ENCODE results near the gene PSMC3IP.

Gene PSMC3IP

DNA sequence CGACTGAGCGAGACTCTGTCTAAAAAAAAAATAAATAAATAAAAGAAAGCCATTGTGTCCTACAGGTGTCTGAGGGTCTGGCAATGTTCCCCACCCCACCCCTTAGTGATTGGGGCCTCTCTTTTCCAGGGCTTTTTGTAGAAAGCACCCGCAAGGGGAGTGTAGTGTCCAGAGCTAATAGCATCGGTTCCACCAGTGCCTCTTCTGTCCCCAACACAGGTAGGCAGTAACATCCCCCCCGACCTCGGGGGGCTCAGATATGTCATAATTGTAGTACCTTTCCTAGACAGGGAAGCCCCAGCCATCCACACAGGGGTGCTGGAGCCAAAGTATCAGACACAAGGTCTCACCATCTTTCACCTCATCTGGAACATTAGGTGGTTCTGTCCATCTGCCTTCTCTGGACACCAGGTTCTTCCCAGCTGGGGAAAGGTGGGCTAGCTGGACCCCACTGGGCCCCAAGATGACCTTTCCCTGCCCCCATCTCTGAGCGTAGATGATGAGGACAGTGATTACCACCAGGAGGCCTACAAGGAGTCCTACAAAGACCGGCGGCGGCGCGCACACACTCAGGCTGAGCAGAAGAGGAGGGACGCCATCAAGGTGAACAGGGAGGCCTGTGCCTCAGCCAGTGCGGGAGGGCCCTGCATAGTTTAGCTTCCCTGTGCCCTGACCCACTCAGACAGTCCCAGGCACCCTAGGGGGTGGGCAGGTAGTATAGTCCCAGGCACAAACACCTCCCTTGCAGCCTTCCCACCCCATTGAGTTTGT, 9.0 kb downstream of the PSMC3IP start:
- H3K4me3 ChIP-seq (ENCODE audit: low read length), result no peak overlapping the region
- no peak for DNase-seq (ENCODE audit: low read depth)
- TF ChIP-seq, protein P1, sequence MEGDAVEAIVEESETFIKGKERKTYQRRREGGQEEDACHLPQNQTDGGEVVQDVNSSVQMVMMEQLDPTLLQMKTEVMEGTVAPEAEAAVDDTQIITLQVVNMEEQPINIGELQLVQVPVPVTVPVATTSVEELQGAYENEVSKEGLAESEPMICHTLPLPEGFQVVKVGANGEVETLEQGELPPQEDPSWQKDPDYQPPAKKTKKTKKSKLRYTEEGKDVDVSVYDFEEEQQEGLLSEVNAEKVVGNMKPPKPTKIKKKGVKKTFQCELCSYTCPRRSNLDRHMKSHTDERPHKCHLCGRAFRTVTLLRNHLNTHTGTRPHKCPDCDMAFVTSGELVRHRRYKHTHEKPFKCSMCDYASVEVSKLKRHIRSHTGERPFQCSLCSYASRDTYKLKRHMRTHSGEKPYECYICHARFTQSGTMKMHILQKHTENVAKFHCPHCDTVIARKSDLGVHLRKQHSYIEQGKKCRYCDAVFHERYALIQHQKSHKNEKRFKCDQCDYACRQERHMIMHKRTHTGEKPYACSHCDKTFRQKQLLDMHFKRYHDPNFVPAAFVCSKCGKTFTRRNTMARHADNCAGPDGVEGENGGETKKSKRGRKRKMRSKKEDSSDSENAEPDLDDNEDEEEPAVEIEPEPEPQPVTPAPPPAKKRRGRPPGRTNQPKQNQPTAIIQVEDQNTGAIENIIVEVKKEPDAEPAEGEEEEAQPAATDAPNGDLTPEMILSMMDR (conservative IDR thresholded peaks at IDR 0.05; ENCODE audit: low read length), result no peak

DNA sequence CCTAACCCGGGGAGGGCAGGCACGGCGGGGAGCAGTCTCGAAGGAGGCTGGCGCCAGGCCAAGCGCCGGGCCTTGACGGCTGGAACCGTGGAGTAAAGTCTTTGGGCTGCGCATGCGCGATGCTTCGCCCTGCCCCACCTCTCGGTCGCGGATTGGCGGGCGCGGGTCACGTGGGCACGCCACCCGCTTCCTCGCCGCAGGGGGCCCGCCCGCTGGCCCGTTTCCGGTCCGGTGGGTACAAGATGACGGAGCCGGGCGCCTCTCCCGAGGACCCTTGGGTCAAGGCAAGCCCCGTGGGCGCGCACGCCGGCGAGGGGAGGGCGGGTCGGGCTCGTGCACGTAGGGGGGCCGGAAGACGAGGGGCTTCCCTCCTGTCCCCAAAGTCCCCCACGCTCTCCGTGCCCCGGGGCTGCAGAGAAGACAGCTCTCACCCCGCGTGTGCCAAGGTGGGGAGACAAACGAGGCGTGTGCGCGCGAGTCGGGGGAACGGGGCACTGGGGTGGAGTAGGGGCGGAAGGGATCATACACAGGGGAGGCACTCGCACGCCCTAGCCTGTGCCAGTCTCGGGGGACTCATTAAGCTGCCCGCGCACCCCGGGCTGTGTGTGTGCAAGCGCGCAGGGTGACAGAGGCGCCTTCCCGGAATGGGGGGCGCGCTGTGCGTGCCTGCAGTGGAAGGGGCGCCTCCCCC, 10.5 kb downstream of the PSMC3IP start, which contains the start of gene MLX:
TSS of gene MLX (plus strand) at position 218 of the 691 bp plus-strand sequence. CDS start at position 243, 25 bp downstream.
- TF ChIP-seq, protein P1 (conservative IDR thresholded peaks at IDR 0.05; ENCODE audit: low read length), result no peak
- peak; percentile 86 for DNase-seq (ENCODE audit: low read depth)
- peak within 1 kb of the TSS; percentile 91 for H3K4me3 ChIP-seq (ENCODE audit: low read length)

DNA sequence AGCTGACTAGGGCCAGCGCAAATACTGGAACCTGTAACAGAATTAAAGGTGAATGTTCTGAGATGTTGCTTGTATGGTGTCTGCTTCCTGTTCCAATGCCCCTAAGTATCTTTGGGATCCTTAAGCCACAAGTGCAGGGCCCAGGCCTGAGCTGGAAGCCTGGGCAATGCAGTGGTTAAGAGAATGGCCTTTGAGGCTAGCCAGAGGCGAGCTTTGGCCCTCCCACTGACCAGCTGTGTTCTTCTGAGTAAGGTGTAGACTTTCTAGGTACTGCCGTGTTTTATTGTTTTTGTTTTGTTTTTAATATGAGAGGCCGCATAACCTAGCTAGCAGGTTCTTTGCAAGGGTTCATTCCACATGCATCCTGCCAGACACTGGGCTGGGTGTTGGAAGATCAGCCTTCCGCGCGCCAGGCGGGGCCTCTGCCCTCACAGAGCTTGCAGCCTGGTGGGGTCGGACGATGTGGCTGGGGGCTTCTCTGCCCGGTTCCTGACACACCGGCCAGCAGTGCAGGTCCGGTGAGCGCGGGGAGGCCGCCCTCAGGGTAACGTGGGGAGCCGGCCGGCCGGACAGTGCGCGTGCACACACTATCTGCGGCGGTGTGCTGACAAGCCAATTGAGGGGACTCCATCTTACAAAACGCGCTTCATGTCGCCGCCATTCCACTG, 11.2 kb downstream of the PSMC3IP start:
- peak overlapping the region; percentile 50 for H3K4me3 ChIP-seq (ENCODE audit: low read length)
- TF ChIP-seq, protein P1 (conservative IDR thresholded peaks at IDR 0.05; ENCODE audit: low read length), result no peak
- DNase-seq (ENCODE audit: low read depth), result no peak

DNA sequence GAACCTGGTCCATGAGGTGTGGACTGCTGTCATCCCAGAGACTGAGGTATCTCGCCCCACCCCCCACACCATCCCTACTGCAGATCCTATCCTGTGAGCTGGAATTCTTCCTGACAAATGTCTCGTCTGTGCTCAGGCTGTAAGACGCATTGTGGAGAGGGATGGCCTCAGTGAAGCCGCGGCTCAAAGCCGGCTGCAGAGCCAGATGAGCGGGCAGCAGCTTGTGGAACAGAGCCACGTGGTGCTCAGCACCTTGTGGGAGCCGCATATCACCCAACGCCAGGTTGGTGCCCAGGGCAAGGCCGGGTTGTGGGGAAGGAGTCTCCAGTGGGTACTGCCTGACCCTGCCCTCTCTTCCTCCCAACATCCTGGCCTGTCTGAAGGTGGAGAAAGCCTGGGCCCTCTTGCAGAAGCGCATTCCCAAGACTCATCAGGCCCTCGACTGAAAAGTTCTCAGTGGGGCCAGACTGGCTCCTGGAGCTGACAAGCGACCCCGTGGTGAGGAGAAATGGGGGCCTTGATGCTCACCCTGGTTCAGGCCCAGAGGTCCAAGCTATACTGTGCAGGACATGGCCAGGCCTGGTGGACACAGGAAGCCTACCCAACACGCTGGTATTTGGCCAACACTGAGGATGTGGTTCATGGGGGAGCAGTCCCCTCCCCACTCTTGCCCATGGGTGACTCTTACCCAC, 11.9 kb downstream of the PSMC3IP start:
- DNase-seq (ENCODE audit: low read depth), result no peak
- no peak overlapping the region for H3K4me3 ChIP-seq (ENCODE audit: low read length)
- TF ChIP-seq, protein P1 (conservative IDR thresholded peaks at IDR 0.05; ENCODE audit: low read length), result no peak

DNA sequence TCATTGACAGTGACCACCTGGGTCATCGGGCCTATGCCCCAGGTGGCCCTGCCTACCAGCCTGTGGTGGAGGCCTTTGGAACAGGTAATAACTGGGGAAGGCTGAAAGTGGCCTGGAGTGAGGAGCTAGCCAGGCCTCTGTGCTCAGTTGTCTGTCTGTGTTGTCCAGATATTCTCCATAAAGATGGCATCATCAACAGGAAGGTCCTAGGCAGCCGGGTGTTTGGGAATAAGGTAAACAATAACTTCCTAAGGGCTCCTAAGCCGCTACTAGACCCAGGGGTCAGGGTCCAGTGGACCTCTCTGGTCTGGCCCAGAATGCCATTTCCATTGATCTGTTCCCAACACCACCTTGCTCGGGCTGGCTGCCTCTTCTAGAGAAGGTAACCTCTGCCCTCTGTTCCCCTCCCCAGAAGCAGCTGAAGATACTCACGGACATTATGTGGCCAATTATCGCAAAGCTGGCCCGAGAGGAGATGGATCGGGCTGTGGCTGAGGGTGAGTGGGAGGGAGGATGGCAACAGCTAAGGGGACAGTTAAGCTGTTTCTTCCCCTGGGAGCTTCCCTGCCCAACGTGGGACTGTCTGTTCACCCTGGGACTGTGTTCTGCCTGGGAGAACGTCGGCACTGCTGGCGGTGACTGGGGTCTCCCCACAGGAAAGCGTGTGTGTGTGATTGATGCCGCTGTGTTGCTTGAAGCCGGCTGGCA, 12.6 kb downstream of the PSMC3IP start:
- H3K4me3 ChIP-seq (ENCODE audit: low read length), result no peak overlapping the region
- TF ChIP-seq, protein P1 (conservative IDR thresholded peaks at IDR 0.05; ENCODE audit: low read length), result no peak
- no peak for DNase-seq (ENCODE audit: low read depth)

DNA sequence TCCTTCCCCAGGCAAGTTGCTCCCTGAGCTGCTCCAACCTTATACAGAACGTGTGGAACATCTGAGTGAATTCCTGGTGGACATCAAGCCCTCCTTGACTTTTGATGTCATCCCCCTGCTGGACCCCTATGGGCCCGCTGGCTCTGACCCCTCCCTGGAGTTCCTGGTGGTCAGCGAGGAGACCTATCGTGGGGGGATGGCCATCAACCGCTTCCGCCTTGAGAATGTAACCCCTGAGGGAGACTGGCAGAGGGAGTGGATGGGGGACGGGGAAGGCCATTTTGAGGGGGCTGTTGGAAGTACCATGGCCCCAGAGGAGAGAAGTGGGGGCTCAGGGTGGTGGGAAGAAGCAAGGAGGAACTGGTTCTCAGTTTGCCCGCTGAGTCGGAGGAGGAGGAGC, 13.6 kb downstream of the PSMC3IP start:
- TF ChIP-seq, protein P1 (conservative IDR thresholded peaks at IDR 0.05; ENCODE audit: low read length), result no peak
- peak overlapping the region; percentile 3; the same call in 1 of the 2 replicates for H3K4me3 ChIP-seq (ENCODE audit: low read length)
- no peak for DNase-seq (ENCODE audit: low read depth)

All from AG10803 (cell line).